ENCODE data around the gene CAND2. TPM values are rescaled to one million over a fixed set of nuclear protein-coding genes. Genes with fewer than 3 reads are reported as not detected.

CAND2 gene
- total and polyA plus RNA-seq, 3 donors from 2014 or later = 38.0 to 128 (median 118) TPM

DNA sequence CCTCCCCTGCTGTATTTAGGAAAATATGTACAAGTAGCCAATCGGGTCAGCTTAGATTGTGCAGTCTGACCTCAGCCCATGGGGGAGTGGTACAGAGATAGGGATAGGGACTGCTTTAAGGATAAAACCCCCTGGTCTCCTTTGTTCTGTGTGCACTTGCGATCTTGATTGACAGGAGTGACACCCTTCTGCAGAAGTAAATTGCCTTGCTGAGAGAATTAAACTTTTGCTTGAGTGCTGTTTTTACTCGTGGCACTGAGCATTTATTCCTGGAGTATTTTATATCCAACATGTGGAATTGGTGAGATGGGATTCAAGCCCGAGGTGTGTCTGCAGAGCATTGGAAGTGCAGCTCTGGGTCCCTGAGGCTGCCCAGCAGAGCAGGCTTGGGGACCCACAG lies 68.8 kb downstream of the CAND2 start:
- intact Hi-C loops (cut with DNase I; ENCODE audit: low total_unique reads) = no loop called here

DNA sequence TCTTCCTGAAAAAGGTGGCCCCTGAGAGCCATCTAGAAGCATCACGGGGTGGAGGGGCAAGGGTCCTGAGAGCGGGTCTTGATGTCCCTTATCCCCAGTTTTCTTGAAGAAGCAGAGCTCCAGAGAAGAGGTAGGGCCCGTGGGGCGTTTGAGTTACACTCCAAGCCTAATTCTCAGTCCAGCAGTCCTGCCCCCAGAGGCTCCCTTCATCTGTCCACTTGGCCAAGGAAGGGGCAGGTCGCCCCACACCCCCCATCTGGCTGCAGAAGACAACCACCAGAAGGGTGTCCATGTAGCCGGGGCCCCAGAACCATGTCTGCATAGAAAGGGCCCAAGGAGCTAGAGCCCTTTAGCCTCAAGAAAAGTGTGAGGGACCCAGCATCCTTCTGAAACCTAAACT lies 70.4 kb downstream of the CAND2 start:
- H3K27ac ChIP-seq = no peak overlapping the region
- H3K4me3 ChIP-seq = no peak overlapping the region
- 86 to 90% methylated on average over 6 of the region's 6 CpGs for WGBS, 2 donors
- H3K36me3 ChIP-seq (ENCODE audit: low read depth, missing control alignments) = no peaks in the 10 kb centered on the region
- peaks cover 8% of the 10 kb centered on the region for H3K4me1 ChIP-seq
- no peak for DNase-seq
- H3K27me3 ChIP-seq = no peaks in the 10 kb centered on the region
- no peak for TF ChIP-seq POLR2A (IDR thresholded peaks at IDR 0.05)
- TF ChIP-seq, protein P1, sequence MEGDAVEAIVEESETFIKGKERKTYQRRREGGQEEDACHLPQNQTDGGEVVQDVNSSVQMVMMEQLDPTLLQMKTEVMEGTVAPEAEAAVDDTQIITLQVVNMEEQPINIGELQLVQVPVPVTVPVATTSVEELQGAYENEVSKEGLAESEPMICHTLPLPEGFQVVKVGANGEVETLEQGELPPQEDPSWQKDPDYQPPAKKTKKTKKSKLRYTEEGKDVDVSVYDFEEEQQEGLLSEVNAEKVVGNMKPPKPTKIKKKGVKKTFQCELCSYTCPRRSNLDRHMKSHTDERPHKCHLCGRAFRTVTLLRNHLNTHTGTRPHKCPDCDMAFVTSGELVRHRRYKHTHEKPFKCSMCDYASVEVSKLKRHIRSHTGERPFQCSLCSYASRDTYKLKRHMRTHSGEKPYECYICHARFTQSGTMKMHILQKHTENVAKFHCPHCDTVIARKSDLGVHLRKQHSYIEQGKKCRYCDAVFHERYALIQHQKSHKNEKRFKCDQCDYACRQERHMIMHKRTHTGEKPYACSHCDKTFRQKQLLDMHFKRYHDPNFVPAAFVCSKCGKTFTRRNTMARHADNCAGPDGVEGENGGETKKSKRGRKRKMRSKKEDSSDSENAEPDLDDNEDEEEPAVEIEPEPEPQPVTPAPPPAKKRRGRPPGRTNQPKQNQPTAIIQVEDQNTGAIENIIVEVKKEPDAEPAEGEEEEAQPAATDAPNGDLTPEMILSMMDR (IDR thresholded peaks at IDR 0.05) = no peak
- intact Hi-C loops (cut with DNase I; ENCODE audit: low total_unique reads) = no loop called here
- H3K9me3 ChIP-seq = no peaks in the 10 kb centered on the region

More for the DNA sequence above, 68.8 kb downstream of the CAND2 start:
- no peak for TF ChIP-seq POLR2A (IDR thresholded peaks at IDR 0.05)
- TF ChIP-seq, protein P1 (IDR thresholded peaks at IDR 0.05) = no peak
- Histone ChIP-seq H3K36me3 (ENCODE audit: low read depth, missing control alignments) (no peaks in the 10 kb centered on the region), H3K4me3 (no peak overlapping the region), H3K27me3 (no peaks in the 10 kb centered on the region), H3K4me1 (peaks cover 8% of the 10 kb centered on the region), H3K9me3 (no peaks in the 10 kb centered on the region), H3K27ac (no peak overlapping the region)
- 93 to 98% methylated on average over 4 of the region's 4 CpGs for WGBS, 2 donors
- DNase-seq = no peak

DNA sequence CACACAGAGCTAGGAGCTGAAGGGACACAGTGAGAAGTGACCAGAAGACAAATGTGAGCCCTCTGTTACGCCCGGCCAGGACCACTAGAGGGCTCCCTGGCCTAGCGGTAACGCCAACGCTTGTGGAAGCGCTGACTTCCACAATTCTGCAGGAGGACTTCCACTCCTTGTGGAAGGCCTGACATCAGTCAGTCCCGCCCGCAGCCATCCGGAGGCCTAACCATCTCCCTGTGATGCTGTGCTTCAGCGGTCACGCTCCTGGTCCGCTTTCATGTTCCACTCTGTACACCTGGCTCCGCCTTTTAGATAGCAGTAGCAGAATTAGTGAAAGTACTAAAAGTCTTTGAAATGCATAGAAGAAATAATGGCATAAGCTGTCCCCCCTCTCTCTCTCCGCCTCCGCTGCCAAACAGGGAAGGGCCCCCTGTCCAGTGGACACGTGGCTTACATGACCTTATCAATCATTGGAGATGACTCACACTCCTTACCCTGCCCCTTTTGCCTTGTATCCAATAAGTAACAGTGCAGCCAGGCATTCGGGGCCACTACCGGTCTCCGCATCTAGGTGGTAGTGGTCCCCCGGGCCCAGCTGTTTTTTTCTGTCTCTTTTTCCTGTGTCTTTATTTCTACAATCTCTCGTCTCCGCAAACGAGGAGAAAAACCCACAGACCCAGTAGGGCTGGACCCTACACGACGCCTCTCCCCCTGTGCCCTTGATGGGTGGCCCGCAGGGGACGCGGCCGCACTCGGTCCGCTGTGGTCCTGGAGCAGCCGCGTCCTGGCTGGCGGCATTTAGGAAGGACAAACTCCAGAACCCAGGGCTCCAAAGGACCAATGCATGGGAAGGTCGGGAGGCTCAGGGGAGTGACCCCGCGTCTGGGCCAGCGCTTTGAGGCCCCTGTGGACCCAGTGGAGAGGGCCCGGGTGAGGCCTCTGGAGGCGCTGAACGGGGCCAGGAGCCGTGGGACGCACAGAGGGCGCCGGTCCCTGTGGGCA lies 71.9 kb downstream of the CAND2 start:
- Histone ChIP-seq H3K4me3 (peak overlapping the region; percentile 34 to 56), H3K4me1 (peaks cover 8% of the 10 kb centered on the region), H3K27me3 (no peaks in the 10 kb centered on the region), H3K27ac (no peak overlapping the region), H3K9me3 (no peaks in the 10 kb centered on the region), H3K36me3 (ENCODE audit: low read depth, missing control alignments) (no peaks in the 10 kb centered on the region)
- no peak for TF ChIP-seq POLR2A (IDR thresholded peaks at IDR 0.05)
- TF ChIP-seq, protein P1 (IDR thresholded peaks at IDR 0.05) = peak; percentile 71 to 80 (median 77)
- peak; percentile 91 for DNase-seq
- 25 to 43% methylated on average over 35 to 45 of the region's 45 CpGs for WGBS, 2 donors
- intact Hi-C loops (cut with DNase I; ENCODE audit: low total_unique reads) = no loop called here

DNA sequence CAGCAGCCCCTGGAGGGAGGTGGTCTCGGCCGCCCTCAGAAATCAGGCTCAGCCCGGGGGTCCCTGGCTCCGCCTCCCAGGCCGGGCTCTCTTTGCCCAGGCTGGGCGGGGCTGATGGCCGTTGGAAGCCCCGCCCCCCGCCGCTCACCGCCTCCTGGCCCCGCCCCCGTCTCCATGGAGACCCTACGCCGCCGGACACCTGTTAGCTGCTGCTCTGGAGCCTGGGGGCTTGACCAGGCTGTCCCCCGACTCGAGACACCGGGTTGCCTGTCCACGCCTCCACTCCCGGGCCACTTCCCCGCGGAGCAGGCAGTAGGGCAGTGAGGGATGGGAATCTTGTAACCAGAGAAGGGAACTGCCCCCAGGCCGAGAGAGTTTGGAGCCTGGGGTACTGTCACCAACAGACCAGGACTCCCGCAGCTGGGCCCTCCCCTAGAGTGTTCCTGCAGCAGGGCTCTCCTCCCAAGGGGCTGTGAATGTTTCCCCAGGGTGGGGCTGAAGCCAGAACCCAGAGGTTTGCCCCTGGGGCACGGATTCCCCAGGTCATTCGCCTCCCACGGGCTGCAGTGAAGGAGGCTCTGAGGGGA lies 72.6 kb downstream of the CAND2 start:
- Histone ChIP-seq H3K4me3 (peak overlapping the region; percentile 34 to 56), H3K27me3 (no peaks in the 10 kb centered on the region), H3K9me3 (no peaks in the 10 kb centered on the region), H3K36me3 (ENCODE audit: low read depth, missing control alignments) (no peaks in the 10 kb centered on the region), H3K27ac (no peak overlapping the region), H3K4me1 (peaks cover 8% of the 10 kb centered on the region)
- DNase-seq = peak; percentile 81
- 18 to 28% methylated on average over 3 to 17 of the region's 28 CpGs for WGBS, 2 donors
- intact Hi-C loops (cut with DNase I; ENCODE audit: low total_unique reads) = no loop called here
- TF ChIP-seq, protein P1 (IDR thresholded peaks at IDR 0.05) = no peak
- no peak for TF ChIP-seq POLR2A (IDR thresholded peaks at IDR 0.05)

All from testis (tissue), 3 donors.